GM13977 (cell line): ENCODE data around the gene ERVH48-1.
"Not testable (repeated sequence)": the region's sequence is repeated elsewhere in the genome, so short reads cannot be mapped to it uniquely, and the experiment has no call there.

Experiments
- DNase-seq: peaks from one replicate; pipeline ENCODE4 v3.0.0; 2012; ENCODE audit warnings: low spot score
- in situ Hi-C: fragments of 300-500 bp; cut with MboI; formaldehyde crosslinking; loops from one replicate; pipeline ENCODE4 v1.12.0; 2022; ENCODE audit warnings: low sequenced_read_pairs, low pct_unique_long_range_greater_than_20kb, mixed read lengths, inconsistent platforms; ENCODE audit not compliant: unreplicated experiment
- TF ChIP-seq, protein P1 (sequence below): IDR thresholded peaks from 2 replicates; pipeline ENCODE4 v1.5.1; 2012; ENCODE audit warnings: mild to moderate bottlenecking, control low read depth; ENCODE audit not compliant: insufficient read depth; ENCODE audit errors: extremely low read depth, missing control alignments

The ERVH48-1 gene

GRCh38 chr21:42937960-42938605, 12.7 kb upstream of the ERVH48-1 start:
- TF ChIP-seq, protein P1, sequence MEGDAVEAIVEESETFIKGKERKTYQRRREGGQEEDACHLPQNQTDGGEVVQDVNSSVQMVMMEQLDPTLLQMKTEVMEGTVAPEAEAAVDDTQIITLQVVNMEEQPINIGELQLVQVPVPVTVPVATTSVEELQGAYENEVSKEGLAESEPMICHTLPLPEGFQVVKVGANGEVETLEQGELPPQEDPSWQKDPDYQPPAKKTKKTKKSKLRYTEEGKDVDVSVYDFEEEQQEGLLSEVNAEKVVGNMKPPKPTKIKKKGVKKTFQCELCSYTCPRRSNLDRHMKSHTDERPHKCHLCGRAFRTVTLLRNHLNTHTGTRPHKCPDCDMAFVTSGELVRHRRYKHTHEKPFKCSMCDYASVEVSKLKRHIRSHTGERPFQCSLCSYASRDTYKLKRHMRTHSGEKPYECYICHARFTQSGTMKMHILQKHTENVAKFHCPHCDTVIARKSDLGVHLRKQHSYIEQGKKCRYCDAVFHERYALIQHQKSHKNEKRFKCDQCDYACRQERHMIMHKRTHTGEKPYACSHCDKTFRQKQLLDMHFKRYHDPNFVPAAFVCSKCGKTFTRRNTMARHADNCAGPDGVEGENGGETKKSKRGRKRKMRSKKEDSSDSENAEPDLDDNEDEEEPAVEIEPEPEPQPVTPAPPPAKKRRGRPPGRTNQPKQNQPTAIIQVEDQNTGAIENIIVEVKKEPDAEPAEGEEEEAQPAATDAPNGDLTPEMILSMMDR = no peak
- in situ Hi-C loops = no loop called here
- no peak for DNase-seq

GRCh38 chr21:42937034-42937940, 11.9 kb upstream of the ERVH48-1 start:
- in situ Hi-C loops = not testable (repeated sequence)

DNA sequence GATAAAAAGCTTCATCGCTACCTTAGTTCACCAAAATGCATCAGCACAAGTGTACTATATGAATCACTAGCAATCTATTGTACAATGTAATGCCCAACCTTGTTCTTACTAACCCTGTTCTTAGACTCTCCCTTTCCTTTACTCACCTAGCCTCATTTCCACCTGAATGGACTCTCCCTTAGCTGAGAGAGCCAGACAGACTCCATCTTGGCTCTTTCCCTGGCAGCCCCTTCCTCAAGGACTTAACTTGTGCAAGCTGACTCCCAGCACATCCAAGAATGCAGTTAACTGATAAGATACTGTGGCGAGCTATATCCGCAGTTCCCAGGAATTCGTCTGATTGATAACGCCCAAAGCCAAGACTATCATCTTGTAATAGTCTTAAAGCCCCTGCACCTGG, 10.9 kb upstream of the ERVH48-1 start:
- DNase-seq, in situ Hi-C loops: not testable (repeated sequence)

More at GRCh38 chr21:42937034-42937940, 11.9 kb upstream of the ERVH48-1 start:
- DNase-seq = not testable (repeated sequence)

GRCh38 chr21:42933973-42934372, 8.5 kb upstream of the ERVH48-1 start:
- DNase-seq, in situ Hi-C loops: not testable (repeated sequence)

DNA sequence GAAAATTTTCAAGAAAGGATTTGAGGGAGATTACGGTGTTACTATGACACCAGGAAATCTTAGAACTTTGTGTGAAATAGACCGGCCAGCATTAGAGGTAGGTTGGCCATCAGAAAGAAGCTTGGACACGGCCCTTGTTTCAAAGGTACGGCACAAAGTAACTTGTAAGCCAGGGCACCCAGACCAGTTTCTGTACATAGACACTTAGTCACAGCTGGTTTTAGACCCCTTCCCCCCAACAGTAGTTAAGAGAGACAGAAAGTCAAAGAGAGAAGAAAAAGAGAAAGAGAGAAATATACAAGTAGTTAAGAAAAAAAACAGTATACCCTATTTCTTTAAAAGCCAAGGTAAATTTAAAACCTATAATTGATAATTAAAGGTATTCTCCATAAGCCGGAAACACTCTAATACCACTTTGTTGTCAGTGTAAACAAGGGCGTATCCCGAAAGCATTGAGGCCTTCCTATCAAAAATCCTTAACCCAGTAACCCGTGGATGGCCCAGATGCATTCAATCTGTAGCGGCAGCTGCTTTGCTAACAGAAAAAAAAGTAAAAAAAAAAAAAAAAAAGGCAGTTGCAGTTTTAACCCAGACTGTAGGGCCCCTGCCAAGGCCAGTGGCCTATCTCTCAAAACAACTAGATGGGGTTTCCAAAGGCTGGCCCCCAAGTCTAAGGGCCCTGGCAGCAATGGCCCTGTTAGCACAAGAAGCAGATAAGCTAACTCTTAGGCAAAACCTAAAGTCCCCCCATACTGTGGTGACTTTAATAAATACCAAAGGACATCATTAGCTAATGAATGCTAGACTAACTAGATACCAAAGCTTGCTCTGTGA, 7.9 kb upstream of the ERVH48-1 start:
- in situ Hi-C loops, DNase-seq: not testable (repeated sequence)

DNA sequence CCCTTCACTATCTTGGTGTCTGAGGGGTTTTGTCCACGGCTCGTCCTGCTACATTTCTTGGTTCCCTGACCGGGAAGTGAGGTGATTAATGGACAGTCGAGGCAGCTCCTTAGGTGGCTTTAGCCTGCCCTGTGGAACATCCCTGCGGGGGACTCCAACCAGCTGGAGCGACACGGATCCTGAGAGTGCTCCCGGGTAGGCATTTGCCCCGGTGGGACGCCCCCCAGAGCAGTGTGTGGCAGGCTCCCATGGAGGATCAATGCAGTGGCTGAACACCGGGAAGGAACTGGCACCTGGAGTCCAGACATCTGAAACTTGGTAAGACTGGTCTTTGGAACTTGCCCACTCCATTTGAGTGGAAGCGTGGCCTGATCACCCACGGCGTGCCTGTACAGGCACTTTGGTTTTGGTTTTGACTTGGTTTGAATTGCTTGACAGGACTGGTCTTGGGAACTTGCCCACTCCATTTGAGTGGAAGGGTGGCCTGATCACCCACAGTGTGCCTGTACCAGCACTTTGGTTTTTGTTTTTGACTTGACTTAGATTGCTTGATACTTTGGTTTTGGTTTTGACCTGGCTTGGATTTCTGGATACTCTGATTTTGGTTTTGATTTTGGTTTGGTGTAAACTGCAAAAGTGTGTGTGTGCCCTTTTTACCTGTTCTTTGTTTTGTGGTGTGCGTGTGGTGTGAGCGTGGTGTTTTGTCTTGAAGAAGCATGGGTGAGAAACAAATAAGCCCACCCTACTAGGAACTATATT, 7.1 kb upstream of the ERVH48-1 start:
- DNase-seq, in situ Hi-C loops: not testable (repeated sequence)

- in situ Hi-C loops = no loop called here
- TF ChIP-seq, protein P1 = no peak
- DNase-seq = no peak
Measured at GRCh38 chr21:42931560-42932235, 6.3 kb upstream of the ERVH48-1 start.

DNA sequence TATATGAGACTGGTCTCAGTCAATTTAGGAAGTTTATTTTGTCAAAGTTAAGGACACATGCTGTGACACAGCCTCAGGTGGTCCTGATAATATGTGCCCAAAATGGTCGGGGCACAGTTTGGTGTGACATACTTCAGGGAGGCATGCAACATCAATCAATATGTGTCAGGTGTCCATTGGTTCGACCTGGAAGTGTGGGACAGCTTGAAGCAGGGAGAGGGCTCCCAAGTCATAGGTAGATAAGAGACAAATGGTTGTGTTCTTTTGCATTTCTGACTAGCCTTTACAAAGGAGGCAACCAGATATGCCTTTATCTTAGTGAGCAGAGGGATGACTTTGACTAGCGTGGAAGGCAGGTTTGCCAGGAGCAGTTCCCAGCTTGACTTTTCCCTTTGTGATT, 4.5 kb upstream of the ERVH48-1 start:
- DNase-seq = no peak
- TF ChIP-seq, protein P1 = no peak
- in situ Hi-C loops = no loop called here

DNA sequence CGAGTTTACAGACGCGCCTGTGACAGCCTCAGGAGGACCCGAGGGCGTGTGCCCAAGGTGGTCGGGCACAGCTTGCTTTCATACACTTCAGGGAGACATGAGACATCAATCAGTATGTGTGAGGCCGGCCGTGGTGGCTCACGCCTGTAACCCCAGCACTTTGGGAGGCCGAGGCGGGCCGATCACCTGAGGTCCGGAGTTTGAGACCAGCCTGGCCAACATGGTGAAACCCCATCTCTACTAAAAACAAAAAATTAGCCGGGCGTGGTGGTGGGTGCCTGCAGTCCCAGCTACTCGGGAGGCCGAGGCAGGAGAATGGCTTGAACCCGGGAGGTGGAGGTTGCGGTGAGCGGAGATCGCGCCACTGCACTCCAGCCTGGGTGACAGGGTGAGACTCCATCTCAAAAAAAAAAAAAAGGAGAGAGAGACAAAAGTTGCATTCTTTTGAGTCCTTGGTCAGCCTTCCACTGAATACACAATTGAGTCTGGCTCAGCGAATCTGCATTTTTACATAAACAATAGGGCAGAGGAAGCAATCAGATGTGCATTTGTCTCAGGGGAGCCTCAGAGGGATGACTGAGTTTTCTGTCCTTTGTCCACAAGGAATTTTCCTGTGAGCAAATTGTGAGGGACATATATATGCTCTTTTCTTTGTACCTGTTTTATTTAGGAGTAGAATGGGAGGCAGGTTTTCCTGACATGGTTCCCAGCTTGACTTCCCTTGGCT, 2.2 kb upstream of the ERVH48-1 start:
- DNase-seq, in situ Hi-C loops: not testable (repeated sequence)
